Glutamatergic neuron (in vitro differentiated cells): ENCODE measurements around the gene SPOP. TPM values are rescaled to one million over a fixed set of nuclear protein-coding genes. Genes with fewer than 3 reads are reported as not detected.

Source experiments
- DNase-seq: peaks from one replicate; pipeline ENCODE4 v3.0.0; 2022
- H3K27ac Mint-ChIP-seq: one replicate; pipeline ENCODE4 v1.8.0; 2020; ENCODE audit warnings: mild to moderate bottlenecking, mixed read lengths, inconsistent platforms; ENCODE audit not compliant: unreplicated experiment
- H3K27me3 Mint-ChIP-seq: one replicate; pipeline ENCODE4 v1.8.0; 2020; ENCODE audit warnings: mild to moderate bottlenecking, moderate library complexity, mixed read lengths, inconsistent platforms; ENCODE audit not compliant: unreplicated experiment
- H3K36me3 Mint-ChIP-seq: one replicate; pipeline ENCODE4 v1.8.0; 2020; ENCODE audit warnings: mild to moderate bottlenecking, mixed read lengths, inconsistent platforms; ENCODE audit not compliant: unreplicated experiment
- H3K4me1 Mint-ChIP-seq: one replicate; pipeline ENCODE4 v1.8.0; 2020; ENCODE audit warnings: mild to moderate bottlenecking, low read depth, mixed read lengths, inconsistent platforms; ENCODE audit not compliant: unreplicated experiment
- H3K4me3 Mint-ChIP-seq: one replicate; pipeline ENCODE4 v1.8.0; 2020; ENCODE audit warnings: mild to moderate bottlenecking, mixed read lengths, inconsistent platforms; ENCODE audit not compliant: unreplicated experiment
- H3K9me3 Mint-ChIP-seq: one replicate; pipeline ENCODE4 v1.8.0; 2020; ENCODE audit warnings: mild to moderate bottlenecking, moderate library complexity, mixed read lengths, inconsistent platforms; ENCODE audit not compliant: unreplicated experiment
- CTCF ChIP-seq: fragments of 200-600 bp; sonication (generic); IDR thresholded peaks from one replicate; pipeline ENCODE4 v1.5.0; 2021; ENCODE audit not compliant: partially characterized antibody, unreplicated experiment
- total RNA-seq: library from RNA; stranded (reverse); fragmentation: NEBNext Ultra II Directional; extraction: Animal tissue kit (Norgen Biotek cat#: 25700); gene quantifications from one replicate; pipeline ENCODE4 v1.2.1, GENCODE V29; 2021; ENCODE audit not compliant: unreplicated experiment

Gene SPOP
- total RNA-seq, 1 donor from 2014 or later: 49.5 TPM

- H3K4me3 Mint-ChIP-seq: no peak overlapping the region
- no peaks in the 10 kb centered on the region for H3K36me3 Mint-ChIP-seq
- H3K27me3 Mint-ChIP-seq: peaks cover 3% of the 10 kb centered on the region
- peaks cover 5% of the 10 kb centered on the region for H3K4me1 Mint-ChIP-seq
- H3K9me3 Mint-ChIP-seq: no peaks in the 10 kb centered on the region
- H3K27ac Mint-ChIP-seq: no peak overlapping the region
- TF ChIP-seq CTCF: no peak
- DNase-seq: no peak
These were observed 53.0 kb downstream of the SPOP start for GRCh38 chr17:49624896-49625295.

- no peak for DNase-seq
- Mint-ChIP-seq H3K9me3 (no peaks in the 10 kb centered on the region), H3K4me1 (no peaks in the 10 kb centered on the region), H3K27me3 (peaks cover 3% of the 10 kb centered on the region), H3K4me3 (no peak overlapping the region), H3K36me3 (no peaks in the 10 kb centered on the region), H3K27ac (no peak overlapping the region)
- no peak for TF ChIP-seq CTCF
These were observed 55.9 kb downstream of the SPOP start for GRCh38 chr17:49621946-49622529.

- H3K4me1 Mint-ChIP-seq: no peaks in the 10 kb centered on the region
- no peak overlapping the region for H3K4me3 Mint-ChIP-seq
- no peak for DNase-seq
- no peaks in the 10 kb centered on the region for H3K36me3 Mint-ChIP-seq
- TF ChIP-seq CTCF: no peak
- peaks cover 4% of the 10 kb centered on the region for H3K27me3 Mint-ChIP-seq
- no peaks in the 10 kb centered on the region for H3K9me3 Mint-ChIP-seq
- H3K27ac Mint-ChIP-seq: no peak overlapping the region
These were observed 56.5 kb downstream of the SPOP start for GRCh38 chr17:49621420-49621819.

DNA sequence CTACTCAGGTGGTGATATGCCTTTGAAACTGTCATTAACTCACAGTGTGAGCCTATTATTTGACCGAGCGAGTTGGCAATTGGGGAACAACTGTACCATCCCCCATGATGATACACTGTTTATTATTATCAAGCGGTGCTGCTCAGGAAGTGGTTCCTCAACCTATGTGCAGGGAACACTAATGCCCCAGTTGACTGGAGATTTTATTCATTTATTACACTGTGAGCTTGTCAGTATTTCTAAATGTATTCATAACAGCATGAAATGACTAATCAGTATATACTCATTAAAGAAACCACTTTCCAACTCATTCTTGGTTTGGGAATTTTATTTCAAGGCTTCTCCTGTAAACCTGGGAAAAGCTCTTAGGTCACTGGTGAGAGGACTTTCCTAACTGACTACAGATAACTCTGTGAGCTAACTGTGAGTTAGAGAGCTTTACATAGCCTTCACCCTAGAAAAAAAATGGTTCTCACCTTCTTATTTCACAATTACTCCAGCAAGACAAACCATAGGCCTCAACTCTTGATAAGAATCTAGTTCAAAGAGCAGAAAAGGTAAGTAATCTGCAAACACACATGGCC, 59.8 kb downstream of the SPOP start:
- Mint-ChIP-seq H3K4me1 (no peaks in the 10 kb centered on the region), H3K27ac (no peak overlapping the region), H3K4me3 (no peak overlapping the region), H3K9me3 (no peaks in the 10 kb centered on the region), H3K27me3 (peaks cover 1% of the 10 kb centered on the region), H3K36me3 (no peaks in the 10 kb centered on the region)
- DNase-seq: no peak
- no peak for TF ChIP-seq CTCF

- no peak overlapping the region for H3K4me3 Mint-ChIP-seq
These were observed 61.2 kb downstream of the SPOP start for GRCh38 chr17:49616601-49617131.

More at GRCh38 chr17:49616601-49617131, 61.2 kb downstream of the SPOP start:
- H3K27me3 Mint-ChIP-seq: peaks cover 1% of the 10 kb centered on the region
- TF ChIP-seq CTCF: no peak
- no peak for DNase-seq
- no peaks in the 10 kb centered on the region for H3K9me3 Mint-ChIP-seq
- H3K27ac Mint-ChIP-seq: no peak overlapping the region
- H3K36me3 Mint-ChIP-seq: no peaks in the 10 kb centered on the region
- H3K4me1 Mint-ChIP-seq: no peaks in the 10 kb centered on the region
